ENCODE measurements around the gene LINC00237.

LINC00237 gene

DNA sequence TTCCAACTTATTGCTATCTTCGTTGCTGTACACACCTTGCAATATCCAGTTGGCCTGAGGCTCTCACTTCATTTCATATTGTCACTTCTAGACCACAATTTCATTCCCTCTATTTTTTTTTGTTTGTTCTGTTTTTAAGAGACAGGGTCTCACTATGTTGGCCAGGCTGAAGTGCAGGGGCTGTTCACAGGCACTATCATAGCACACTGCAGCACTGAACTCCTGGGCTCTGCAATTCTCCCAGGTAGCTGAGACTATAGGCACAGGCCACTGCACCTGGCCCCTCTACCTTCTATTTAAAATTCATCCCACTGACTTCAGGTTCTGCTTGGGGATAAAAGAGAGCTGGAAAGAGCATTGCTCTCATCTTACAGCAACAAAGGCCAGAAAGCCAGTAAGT, 4.7 kb upstream of the LINC00237 start:
- no peak for DNase-seq (ENCODE audit: low read depth in 1 of 2, low spot score in 1 of 2)
- H3K27me3 ChIP-seq (ENCODE audit: insufficient read depth, poor library complexity, severe bottlenecking), result peaks cover 20% of the 10 kb centered on the region
- H3K27ac ChIP-seq (replicated peaks), result no peak overlapping the region
- TF ChIP-seq POLR2AphosphoS5 (IDR thresholded peaks at IDR 0.05; ENCODE audit: low read depth) (no peak), SPI1 (IDR thresholded peaks at IDR 0.05; ENCODE audit: borderline replicate concordance, low read depth) (no peak), GABPA (IDR thresholded peaks at IDR 0.05; ENCODE audit: low read depth) (no peak)
- TF ChIP-seq, protein P1, sequence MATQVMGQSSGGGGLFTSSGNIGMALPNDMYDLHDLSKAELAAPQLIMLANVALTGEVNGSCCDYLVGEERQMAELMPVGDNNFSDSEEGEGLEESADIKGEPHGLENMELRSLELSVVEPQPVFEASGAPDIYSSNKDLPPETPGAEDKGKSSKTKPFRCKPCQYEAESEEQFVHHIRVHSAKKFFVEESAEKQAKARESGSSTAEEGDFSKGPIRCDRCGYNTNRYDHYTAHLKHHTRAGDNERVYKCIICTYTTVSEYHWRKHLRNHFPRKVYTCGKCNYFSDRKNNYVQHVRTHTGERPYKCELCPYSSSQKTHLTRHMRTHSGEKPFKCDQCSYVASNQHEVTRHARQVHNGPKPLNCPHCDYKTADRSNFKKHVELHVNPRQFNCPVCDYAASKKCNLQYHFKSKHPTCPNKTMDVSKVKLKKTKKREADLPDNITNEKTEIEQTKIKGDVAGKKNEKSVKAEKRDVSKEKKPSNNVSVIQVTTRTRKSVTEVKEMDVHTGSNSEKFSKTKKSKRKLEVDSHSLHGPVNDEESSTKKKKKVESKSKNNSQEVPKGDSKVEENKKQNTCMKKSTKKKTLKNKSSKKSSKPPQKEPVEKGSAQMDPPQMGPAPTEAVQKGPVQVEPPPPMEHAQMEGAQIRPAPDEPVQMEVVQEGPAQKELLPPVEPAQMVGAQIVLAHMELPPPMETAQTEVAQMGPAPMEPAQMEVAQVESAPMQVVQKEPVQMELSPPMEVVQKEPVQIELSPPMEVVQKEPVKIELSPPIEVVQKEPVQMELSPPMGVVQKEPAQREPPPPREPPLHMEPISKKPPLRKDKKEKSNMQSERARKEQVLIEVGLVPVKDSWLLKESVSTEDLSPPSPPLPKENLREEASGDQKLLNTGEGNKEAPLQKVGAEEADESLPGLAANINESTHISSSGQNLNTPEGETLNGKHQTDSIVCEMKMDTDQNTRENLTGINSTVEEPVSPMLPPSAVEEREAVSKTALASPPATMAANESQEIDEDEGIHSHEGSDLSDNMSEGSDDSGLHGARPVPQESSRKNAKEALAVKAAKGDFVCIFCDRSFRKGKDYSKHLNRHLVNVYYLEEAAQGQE (IDR thresholded peaks at IDR 0.05; ENCODE audit: insufficient replicate concordance, low read depth), result no peak
- TF ChIP-seq, protein P2, sequence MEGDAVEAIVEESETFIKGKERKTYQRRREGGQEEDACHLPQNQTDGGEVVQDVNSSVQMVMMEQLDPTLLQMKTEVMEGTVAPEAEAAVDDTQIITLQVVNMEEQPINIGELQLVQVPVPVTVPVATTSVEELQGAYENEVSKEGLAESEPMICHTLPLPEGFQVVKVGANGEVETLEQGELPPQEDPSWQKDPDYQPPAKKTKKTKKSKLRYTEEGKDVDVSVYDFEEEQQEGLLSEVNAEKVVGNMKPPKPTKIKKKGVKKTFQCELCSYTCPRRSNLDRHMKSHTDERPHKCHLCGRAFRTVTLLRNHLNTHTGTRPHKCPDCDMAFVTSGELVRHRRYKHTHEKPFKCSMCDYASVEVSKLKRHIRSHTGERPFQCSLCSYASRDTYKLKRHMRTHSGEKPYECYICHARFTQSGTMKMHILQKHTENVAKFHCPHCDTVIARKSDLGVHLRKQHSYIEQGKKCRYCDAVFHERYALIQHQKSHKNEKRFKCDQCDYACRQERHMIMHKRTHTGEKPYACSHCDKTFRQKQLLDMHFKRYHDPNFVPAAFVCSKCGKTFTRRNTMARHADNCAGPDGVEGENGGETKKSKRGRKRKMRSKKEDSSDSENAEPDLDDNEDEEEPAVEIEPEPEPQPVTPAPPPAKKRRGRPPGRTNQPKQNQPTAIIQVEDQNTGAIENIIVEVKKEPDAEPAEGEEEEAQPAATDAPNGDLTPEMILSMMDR (IDR thresholded peaks at IDR 0.05; ENCODE audit: insufficient read depth, low read length), result no peak
- H3K4me3 ChIP-seq (replicated peaks; ENCODE audit: insufficient read depth, low read length), result no peak overlapping the region

DNA sequence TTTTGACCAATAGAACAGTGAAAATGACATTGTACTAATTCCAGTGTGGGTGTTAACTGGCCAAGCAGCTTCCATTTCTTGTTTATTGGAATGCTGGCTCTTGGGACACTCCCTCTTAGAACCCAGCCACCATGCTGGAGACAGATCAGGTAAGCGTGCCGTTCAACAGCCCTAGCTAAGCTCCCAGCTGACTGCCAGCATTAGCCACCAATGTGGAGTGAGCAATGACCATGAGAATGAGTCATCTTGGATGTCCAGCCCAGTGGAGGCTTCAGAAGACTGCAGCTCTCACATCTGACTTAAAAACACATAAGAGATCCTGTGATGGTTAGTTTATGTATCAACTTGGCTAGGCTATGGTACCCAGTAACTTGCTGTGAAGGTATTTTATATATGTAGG, 3.0 kb upstream of the LINC00237 start:
- Histone ChIP-seq H3K27ac (replicated peaks) (no peak overlapping the region), H3K4me3 (replicated peaks; ENCODE audit: insufficient read depth, low read length) (no peak overlapping the region), H3K27me3 (ENCODE audit: insufficient read depth, poor library complexity, severe bottlenecking) (peaks cover 35% of the 10 kb centered on the region)
- TF ChIP-seq, protein P1 (IDR thresholded peaks at IDR 0.05; ENCODE audit: insufficient replicate concordance, low read depth), result no peak
- TF ChIP-seq POLR2AphosphoS5 (IDR thresholded peaks at IDR 0.05; ENCODE audit: low read depth) (no peak), GABPA (IDR thresholded peaks at IDR 0.05; ENCODE audit: low read depth) (no peak), SPI1 (IDR thresholded peaks at IDR 0.05; ENCODE audit: borderline replicate concordance, low read depth) (no peak)
- TF ChIP-seq, protein P2 (IDR thresholded peaks at IDR 0.05; ENCODE audit: insufficient read depth, low read length), result no peak
- no peak for DNase-seq (ENCODE audit: low read depth in 1 of 2, low spot score in 1 of 2)

DNA sequence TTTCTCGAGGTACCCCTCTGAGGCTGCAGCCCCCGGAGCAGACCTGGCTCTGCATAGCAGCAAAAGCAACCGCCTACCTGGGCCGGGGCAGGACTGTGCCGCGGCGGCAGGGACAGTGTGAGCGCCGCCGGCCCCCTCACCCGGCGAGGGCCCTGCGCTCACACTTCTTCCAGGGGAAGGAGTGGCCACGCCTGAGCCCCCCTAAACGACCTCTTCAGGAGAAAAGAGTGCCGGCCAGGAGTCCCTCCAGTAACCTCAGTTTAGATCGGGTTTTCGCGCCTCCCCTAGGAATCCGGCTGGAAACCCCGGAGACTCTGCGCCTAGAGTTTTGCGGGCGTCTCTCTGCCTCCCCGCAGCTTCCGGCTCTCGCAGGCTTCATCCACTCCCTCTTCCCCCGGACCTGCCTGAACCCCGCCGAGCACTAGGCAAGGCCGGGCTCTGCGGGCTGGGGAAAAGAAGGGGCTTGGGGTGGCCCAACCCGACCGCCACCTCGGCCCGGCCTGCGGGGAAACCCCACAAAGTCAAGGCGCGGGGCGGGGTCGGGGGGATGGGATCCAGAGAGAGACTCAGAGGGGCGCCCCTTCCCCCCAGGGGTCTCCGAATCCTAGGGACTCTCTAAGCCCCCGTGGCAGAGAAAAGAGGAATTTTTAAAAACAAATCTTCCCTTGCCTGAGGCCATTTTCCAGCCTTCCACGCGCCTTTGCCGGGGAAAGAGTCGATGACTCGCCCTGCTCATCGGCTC, 558 bp downstream of the LINC00237 start:
- DNase-seq (ENCODE audit: low read depth in 1 of 2, low spot score in 1 of 2), result no peak
- TF ChIP-seq POLR2AphosphoS5 (IDR thresholded peaks at IDR 0.05; ENCODE audit: low read depth) (no peak), SPI1 (IDR thresholded peaks at IDR 0.05; ENCODE audit: borderline replicate concordance, low read depth) (no peak), GABPA (IDR thresholded peaks at IDR 0.05; ENCODE audit: low read depth) (no peak)
- TF ChIP-seq, protein P1 (IDR thresholded peaks at IDR 0.05; ENCODE audit: insufficient replicate concordance, low read depth), result no peak
- TF ChIP-seq, protein P2 (IDR thresholded peaks at IDR 0.05; ENCODE audit: insufficient read depth, low read length), result no peak
- Histone ChIP-seq H3K27ac (replicated peaks) (no peak overlapping the region), H3K4me3 (replicated peaks; ENCODE audit: insufficient read depth, low read length) (peak overlapping the region; percentile 31), H3K27me3 (ENCODE audit: insufficient read depth, poor library complexity, severe bottlenecking) (peaks cover 49% of the 10 kb centered on the region)
